HCT116 (cell line): ENCODE measurements around the gene MUC5B.

Experiments used
- CEBPB ChIP-seq: IDR thresholded peaks from 2 replicates; pipeline ENCODE4 v1.6.1; 2012; ENCODE audit warnings: low read depth
- CTCF ChIP-seq, 3 experiments: fragments of 200-600 bp in 1 of 3; sonication (generic) in 1 of 3; IDR thresholded peaks in 2 of 3; conservative IDR thresholded peaks in 1 of 3; 2 replicates each; pipeline ENCODE4 v1.5.1; 2012 to 2017; ENCODE audit warnings: low read depth in 2 of 3, low read length in 2 of 3, antibody characterized with exemption in 1 of 3, borderline replicate concordance in 1 of 3, control low read depth in 1 of 3, mild to moderate bottlenecking in 1 of 3, mixed read lengths in 1 of 3, mixed run types in 1 of 3, moderate library complexity in 1 of 3; ENCODE audit not compliant: insufficient read depth in 1 of 3
- EGR1 ChIP-seq: IDR thresholded peaks from 2 replicates; pipeline ENCODE4 v1.6.1; 2012; ENCODE audit warnings: low read depth
- EZH2 ChIP-seq: fragments of 200-600 bp; sonication (generic); IDR thresholded peaks from 2 replicates; pipeline ENCODE4 v1.6.1; 2017; ENCODE audit warnings: antibody characterized with exemption, mixed run types
- POLR2A ChIP-seq: IDR thresholded peaks from 2 replicates; pipeline ENCODE4 v1.7.0; 2011; ENCODE audit warnings: borderline replicate concordance; ENCODE audit not compliant: insufficient read depth, insufficient read length; ENCODE audit errors: extremely low read depth
- POLR2AphosphoS5 ChIP-seq: IDR thresholded peaks from 2 replicates; pipeline ENCODE4 v1.6.1; 2011; ENCODE audit warnings: mild to moderate bottlenecking, low read depth, low read length, moderate library complexity
- SIN3A ChIP-seq: IDR thresholded peaks from 2 replicates; pipeline ENCODE4 v1.6.1; 2012; ENCODE audit warnings: low read depth
- SP1 ChIP-seq: IDR thresholded peaks from 2 replicates; pipeline ENCODE4 v1.6.1; 2012; ENCODE audit warnings: low read depth
- TF ChIP-seq, protein P1 (sequence below): IDR thresholded peaks from 2 replicates; pipeline ENCODE4 v1.6.1; 2012
- TF ChIP-seq, protein P2 (sequence below): IDR thresholded peaks from 2 replicates; pipeline ENCODE4 v1.6.1; 2012; ENCODE audit warnings: low read depth

- no peak for TF ChIP-seq POLR2A
- TF ChIP-seq CTCF (IDR thresholded peaks at IDR 0.05 in 2 of 3, conservative IDR thresholded peaks at IDR 0.05 in 1 of 3; ENCODE audit: borderline replicate concordance in 1 of 3, insufficient read depth in 1 of 3, low read depth in 2 of 3, low read length in 2 of 3): no peak
- TF ChIP-seq POLR2AphosphoS5: no peak
- no peak for TF ChIP-seq EGR1
- TF ChIP-seq EZH2: no peak
- TF ChIP-seq SIN3A: no peak
- TF ChIP-seq, protein P1, sequence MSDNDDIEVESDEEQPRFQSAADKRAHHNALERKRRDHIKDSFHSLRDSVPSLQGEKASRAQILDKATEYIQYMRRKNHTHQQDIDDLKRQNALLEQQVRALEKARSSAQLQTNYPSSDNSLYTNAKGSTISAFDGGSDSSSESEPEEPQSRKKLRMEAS: no peak
- no peak for TF ChIP-seq SP1
- TF ChIP-seq CEBPB: no peak
- TF ChIP-seq, protein P2, sequence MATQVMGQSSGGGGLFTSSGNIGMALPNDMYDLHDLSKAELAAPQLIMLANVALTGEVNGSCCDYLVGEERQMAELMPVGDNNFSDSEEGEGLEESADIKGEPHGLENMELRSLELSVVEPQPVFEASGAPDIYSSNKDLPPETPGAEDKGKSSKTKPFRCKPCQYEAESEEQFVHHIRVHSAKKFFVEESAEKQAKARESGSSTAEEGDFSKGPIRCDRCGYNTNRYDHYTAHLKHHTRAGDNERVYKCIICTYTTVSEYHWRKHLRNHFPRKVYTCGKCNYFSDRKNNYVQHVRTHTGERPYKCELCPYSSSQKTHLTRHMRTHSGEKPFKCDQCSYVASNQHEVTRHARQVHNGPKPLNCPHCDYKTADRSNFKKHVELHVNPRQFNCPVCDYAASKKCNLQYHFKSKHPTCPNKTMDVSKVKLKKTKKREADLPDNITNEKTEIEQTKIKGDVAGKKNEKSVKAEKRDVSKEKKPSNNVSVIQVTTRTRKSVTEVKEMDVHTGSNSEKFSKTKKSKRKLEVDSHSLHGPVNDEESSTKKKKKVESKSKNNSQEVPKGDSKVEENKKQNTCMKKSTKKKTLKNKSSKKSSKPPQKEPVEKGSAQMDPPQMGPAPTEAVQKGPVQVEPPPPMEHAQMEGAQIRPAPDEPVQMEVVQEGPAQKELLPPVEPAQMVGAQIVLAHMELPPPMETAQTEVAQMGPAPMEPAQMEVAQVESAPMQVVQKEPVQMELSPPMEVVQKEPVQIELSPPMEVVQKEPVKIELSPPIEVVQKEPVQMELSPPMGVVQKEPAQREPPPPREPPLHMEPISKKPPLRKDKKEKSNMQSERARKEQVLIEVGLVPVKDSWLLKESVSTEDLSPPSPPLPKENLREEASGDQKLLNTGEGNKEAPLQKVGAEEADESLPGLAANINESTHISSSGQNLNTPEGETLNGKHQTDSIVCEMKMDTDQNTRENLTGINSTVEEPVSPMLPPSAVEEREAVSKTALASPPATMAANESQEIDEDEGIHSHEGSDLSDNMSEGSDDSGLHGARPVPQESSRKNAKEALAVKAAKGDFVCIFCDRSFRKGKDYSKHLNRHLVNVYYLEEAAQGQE: no peak
Observed at GRCh38 chr11:1218788-1219445, 3.9 kb upstream of the MUC5B start.
